Neural cell (in vitro differentiated cells): ENCODE measurements around the gene BCL6.

ENCODE experiments used
- CTCF ChIP-seq: fragments of 450-650 bp; IDR thresholded peaks from 2 replicates; pipeline ENCODE4 v1.5.1; 2014; ENCODE audit warnings: antibody characterized with exemption, mild to moderate bottlenecking, moderate library complexity; ENCODE audit not compliant: poor library complexity, severe bottlenecking
- EP300 ChIP-seq: fragments of 450-650 bp; conservative IDR thresholded peaks from 2 replicates; pipeline ENCODE4 v1.6.1; 2014; ENCODE audit warnings: antibody characterized with exemption, mild to moderate bottlenecking, moderate library complexity; ENCODE audit not compliant: poor library complexity, severe bottlenecking
- EZH2 ChIP-seq: fragments of 200-600, 300-800 bp; shearing (Covaris generic), sonication (generic); IDR thresholded peaks from 2 replicates; pipeline ENCODE4 v1.6.1; 2014; ENCODE audit warnings: antibody characterized with exemption, low read length, borderline replicate concordance, mild to moderate bottlenecking; ENCODE audit not compliant: insufficient read depth, poor library complexity, severe bottlenecking
- POLR2AphosphoS5 ChIP-seq: IDR thresholded peaks from 2 replicates; pipeline ENCODE4 v1.6.1; 2012
- RAD21 ChIP-seq: fragments of 450-650 bp; conservative IDR thresholded peaks from 2 replicates; pipeline ENCODE4 v1.6.1; 2014; ENCODE audit warnings: antibody characterized with exemption, mild to moderate bottlenecking, moderate library complexity
- REST ChIP-seq: IDR thresholded peaks from 2 replicates; pipeline ENCODE4 v1.6.1; 2012; ENCODE audit warnings: borderline replicate concordance
- TAF1 ChIP-seq: IDR thresholded peaks from 2 replicates; pipeline ENCODE4 v1.6.1; 2012; ENCODE audit warnings: low read depth

- no peak for TF ChIP-seq EP300
- TF ChIP-seq CTCF, result no peak
- no peak for TF ChIP-seq EZH2
- TF ChIP-seq RAD21, result no peak
- no peak for TF ChIP-seq REST
- no peak for TF ChIP-seq POLR2AphosphoS5
- no peak for TF ChIP-seq TAF1
Observed at GRCh38 chr3:187694801-187695200, 50.5 kb downstream of the BCL6 start.
